NCI-H2029 treated with DMSO at 0.1 percent for 48 hours (cell line): ENCODE measurements around the gene PTPRM.
"Not testable (repeated sequence)": the region's sequence is repeated elsewhere in the genome, so short reads cannot be mapped to it uniquely, and the experiment has no call there.

Experiments
- DNase-seq: peaks from one replicate; lab custom pipeline; 2025; lab: John Stamatoyannopoulos, UW

PTPRM gene

DNA sequence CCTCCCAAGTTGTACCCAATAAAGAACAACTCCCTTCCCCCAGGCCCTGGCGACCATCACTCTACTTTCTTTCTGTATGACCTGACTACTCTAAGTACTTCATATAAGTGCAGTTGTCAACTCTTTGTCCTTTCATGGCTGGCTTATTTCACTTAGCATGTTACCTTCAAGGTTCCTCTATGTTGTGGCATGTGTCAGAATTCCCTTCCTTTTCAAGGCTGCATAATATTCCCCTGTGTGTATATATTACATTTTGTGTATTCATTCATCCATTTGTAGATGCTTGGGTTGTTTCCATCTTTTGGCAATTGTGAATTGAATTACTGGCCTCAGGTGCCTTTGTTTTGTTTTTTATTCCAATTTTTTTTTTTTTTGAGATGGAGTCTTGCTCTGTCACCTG, 860.2 kb downstream of the PTPRM start:
- no peak for DNase-seq

DNA sequence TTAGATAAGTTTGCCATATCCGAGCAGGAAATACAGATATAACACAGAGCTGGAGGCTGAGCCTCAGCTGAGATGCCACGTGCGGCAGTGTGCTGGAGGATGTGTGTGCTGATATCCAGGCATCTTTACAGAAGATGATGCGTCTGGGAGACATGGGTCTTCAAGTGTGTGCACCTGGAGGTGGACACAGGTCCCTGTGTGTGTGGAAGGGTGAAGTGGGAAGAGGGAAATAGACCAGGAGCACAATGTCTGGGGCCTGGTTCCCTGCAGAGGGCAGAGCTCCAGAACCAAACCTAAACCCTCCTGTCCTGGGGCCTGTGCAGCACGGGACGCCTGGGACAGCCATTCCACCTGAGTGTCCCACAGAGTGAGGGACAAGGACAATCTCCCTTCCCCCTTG, 861.8 kb downstream of the PTPRM start:
- no peak for DNase-seq

DNA sequence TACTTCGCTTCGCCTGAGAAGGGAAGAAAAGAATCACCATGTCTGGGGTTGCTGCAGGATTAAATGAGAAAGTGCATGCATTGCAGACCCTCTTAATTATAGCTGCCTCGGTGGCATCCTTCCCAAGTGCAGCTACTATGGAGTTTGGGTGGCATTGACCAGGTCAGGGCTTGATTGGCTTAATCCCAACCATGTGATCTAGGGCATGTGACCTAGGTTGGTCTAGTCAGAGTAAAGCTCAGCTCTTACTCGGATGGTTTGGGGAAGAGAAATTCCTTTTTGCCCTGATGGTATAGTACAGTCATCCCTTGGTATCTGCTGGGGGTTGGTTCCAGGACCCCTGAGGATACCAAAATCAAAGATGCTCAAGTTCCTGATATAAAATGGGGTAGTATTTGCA, 863.9 kb downstream of the PTPRM start:
- no peak for DNase-seq

DNA sequence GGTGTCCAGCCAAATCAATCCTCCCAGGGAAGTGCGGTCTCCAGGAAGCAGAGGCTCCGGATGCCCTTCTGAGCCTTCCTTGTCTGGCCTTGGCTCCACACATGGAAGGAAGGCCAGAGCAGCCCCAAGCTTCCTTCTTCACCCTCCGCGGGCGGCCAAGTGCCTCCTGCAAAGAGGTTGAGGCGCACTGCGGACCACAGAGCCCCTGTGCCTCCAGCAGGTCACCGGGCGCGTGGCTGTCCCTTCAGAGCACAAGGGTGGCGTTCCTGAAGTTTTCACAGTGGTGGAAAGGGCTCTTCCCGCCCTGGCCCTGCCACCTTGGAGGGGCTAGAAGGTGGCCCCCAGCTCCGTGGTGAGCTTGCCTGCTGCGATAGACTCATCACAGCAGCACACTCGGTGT, 866.2 kb downstream of the PTPRM start:
- no peak for DNase-seq

DNA sequence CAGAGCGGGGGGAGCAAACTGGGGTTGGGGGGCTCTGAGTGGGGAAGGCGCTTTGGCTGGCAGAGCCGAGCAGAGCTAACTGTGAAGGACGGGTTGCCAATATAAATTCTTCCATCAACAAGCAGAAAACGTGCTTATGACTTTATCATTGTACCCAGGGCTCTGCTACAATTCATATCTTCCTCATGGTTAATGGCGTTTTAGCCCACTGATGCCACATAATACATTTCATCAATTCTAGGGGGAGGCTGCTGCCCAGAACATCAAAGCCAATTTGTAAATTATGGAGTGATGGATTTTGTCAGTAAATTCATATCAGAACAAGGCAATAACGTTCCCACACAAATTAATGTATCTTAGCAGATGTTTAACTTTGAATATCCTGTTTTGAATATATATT, 866.7 kb downstream of the PTPRM start:
- DNase-seq: no peak

DNA sequence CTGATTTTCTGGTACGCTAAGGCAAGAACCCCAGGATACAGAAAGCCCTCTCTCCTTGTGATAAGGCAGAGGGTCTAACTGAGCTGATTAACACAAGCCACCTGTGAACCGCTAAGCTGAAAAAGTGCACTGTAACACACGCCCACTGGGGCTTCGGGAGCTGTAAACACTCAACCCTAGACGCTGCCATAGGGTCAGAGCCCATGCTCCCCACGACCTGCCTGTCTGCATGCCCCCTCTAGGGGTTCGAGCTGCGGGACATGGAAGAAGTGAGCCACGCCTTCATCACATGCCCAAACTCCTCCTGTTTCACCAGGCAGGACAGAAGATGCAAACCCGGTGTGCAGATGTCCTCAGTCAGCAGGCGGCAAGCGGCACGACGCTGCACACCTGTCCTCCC, 868.3 kb downstream of the PTPRM start:
- DNase-seq: no peak

DNA sequence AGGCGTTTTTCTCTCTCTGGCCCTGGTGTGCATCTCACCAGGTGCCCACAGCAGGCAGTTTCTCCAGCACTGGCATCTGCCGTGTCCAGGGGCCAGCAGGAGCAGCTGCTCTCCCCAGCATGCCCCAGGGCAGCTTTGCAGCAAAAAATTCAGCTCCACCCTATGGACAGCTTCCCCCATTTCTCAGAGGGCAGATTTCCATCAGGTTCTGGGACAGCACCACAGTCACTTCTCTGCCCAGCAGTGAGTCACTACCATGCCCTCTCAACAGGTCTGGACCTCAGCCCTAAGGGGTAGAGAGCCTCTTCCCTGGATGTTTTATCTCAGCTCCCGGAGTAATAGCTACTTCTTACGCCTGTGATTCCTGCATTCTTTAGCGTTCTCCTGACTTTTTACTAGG, 871.9 kb downstream of the PTPRM start:
- no peak for DNase-seq

DNA sequence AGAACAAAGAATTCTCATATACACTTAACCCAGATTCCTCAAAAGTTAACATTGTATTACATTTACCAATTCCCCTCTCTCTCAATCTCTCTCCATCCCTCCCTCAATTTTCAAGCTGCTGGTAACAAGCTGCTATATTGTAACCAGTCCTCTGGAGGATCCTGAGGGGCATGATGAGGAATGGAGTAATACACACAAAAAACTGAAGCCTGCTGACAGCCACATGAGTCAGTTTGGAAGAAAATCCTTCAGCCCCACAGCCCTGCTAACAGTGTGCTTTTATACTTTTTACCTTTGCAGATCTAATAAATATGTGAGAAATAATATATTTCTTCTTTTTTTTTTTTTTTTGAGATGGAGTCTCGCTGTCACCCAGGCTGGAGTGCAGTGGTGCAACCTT, 876.4 kb downstream of the PTPRM start:
- DNase-seq: no peak

DNA sequence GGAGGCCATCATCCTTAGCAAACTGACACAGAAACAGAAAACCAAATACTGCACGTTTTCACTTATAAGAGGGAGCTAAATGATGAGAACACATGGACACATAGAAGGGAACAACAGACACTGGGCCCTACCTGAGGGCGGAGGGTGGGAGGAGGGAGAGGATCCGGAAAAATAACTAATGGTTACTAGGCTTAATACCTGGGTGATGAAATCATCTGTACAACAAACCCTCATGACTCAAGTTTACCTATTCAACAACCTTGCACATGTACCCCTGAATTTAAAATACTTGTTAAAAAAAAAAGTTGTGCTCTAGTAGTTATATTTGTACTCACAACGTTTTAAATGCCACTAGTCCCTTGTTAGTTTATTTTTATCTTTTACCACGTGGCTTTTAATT, 879.8 kb downstream of the PTPRM start:
- not testable (repeated sequence) for DNase-seq

DNA sequence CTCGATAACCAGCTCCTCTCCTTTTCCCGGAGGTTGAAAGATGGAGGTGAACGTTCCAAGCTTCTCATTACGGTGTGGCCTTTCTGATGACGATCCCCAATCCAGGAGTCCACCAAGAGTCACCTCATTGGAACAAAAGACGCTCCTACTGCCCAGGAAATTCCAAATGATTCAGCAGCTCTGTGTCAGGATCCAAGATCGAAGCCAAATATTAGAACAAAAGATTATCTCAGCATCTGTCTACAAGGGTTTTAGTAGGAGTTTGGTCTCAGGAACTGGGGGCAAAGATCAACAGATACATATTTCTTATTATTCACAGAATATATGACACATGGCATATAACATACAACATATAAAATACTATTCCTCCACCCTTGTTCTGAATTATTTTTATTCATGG, 881.0 kb downstream of the PTPRM start:
- no peak for DNase-seq

DNA sequence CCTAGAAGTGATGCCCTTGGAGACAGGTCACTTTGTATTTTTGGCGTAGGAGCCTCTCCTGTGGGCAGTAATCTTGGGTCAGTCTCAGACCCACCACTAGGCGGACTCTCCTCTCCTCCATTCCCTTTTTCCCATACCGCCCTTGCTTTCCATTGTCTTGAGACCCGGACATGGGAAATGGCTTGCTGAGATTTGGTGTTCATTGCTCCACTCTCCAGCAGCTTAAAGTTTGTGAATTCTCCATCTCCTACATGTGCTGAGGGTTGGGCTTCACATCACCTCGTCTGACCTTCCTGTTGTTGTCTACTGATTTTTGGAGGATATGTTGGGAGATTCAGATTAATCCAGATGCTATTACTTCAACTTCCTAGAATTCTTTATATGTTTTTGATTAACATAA, 882.9 kb downstream of the PTPRM start:
- no peak for DNase-seq

DNA sequence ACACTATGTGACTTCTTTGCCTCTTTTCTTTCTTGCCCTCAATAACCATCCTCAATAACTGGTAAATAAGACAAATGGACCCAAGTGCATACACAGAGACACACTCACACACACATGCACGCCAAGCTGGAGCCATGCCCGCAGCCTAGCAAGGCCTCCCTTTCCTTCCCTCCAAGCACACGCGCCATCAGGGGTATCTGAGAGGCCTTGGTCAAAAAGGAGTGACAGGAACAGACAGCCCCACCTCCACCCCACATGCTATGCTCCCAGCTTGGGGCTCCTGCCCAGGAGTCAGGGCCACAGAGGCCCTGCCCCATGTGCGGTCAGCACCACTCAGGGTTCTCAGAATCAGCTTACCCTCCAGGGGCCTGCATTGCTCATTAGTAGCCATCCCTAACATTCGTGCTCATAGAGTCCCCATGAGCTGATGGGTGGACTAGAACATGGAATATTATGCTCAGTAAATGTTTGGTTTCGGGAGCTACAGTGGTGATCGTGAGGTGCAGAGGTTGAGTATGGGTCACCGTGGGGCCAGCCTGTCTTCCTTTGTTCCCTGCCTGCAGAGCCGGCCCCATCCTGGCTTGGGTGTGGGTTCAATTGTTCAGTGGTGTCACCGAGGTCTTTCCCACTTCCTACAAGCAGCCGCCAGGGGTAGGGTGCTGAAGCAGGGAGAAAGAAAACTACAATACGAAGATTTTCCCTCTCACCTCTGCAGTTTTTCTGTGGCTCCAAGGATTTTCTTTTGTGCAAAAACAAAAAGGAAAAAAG, 884.0 kb downstream of the PTPRM start:
- DNase-seq: no peak

DNA sequence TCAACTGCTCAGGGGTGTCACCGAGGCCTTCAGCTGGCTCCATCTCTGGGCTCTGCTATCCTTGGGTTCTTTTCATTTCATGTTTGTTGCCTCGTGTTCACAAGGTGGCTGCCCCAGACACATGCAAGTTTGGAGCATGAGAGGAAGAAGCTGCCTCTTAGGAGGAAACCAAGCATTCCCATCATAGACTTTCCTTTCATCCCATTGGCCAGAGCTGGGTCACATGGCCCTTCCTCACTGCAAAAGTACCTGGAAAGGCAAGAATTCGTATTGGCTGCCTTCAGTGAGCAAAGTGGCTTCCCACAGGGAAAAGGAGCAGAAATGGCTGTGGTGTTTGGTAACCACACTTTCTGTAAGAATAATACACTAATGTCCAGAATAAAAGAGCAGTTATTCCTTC, 886.4 kb downstream of the PTPRM start:
- DNase-seq: no peak

DNA sequence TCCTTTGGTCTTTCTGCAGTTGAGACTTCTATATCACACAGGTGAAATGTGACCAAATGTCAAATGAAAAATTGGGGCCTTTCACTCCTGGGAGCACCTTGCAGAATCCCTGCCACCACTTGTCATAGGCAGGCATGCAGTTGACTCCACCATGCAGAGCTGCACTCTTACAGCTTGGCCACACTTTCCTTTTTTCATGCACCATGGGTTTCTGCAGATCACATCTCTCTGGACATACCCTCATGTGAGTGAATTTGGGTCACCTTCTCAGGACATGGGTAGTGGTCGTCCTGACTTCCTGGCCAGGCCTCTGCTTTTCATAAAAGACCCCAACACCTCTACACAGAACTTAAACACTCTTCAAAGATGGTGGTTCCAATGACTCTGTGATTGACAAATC, 887.0 kb downstream of the PTPRM start:
- DNase-seq: no peak

DNA sequence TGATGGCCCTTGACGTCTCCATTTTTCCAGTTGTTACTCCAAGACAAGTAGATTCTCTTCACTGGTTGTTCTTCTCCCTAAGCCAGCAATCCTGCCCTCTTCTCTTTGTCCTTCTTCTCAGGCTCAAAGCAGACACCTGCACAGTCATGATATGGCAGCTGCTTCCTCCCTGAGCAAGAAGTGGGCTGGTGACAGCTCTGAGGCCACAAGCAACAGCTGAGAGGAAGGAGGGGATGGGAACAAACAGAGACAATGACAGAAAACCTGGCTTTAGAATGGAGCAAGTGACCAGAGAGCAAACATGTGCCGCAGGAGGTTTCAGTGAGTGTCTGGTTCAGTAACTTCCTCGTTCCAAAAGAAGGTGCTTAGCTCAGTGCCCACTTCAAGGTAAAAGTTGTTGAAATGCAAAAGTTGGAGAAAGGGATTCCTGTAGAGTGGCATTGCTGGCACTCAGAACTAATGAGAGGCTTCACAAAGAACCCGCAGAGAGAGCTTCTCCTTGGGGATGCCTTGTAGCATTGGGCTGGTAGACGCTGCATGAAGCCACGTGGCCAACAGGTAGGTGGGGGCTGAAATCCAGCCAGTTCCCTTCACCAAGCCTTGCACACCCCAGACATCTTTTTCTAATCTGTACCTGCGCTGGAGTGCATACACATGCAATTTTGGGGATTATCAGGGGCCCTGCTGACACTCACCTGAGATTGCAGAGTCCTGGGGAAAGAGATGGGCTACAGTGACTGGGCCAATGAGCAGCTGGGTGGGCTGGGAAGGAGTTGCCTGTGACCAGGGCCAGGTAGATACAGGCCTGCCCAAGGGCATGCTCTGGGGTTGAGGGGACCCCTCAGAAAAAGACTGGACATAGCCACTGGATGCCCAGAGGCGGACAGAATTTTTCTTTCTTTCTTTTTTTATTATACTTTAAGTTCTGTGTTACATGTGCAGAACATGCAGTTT, 888.8 kb downstream of the PTPRM start:
- DNase-seq: peak; percentile 1
